Subcutaneous abdominal adipose tissue (tissue), 5 donors: Measurements from ENCODE around the gene DNAAF8.
A peak's percentile ranks its signal among the peaks of the same experiment; 100 is the strongest.

Experiments used
- H3K27ac ChIP-seq: one replicate; pipeline ENCODE4 v1.7.0; 2013; ENCODE audit warnings: low read depth, mild to moderate bottlenecking, inconsistent platforms, low read length, moderate library complexity
- H3K27me3 ChIP-seq, 5 donors: one replicate each; pipeline ENCODE4 v1.7.0; 2013; ENCODE audit warnings: low read length in 5 of 5, inconsistent platforms in 1 of 5; ENCODE audit not compliant: control insufficient read depth in 5 of 5, insufficient read depth in 4 of 5
- H3K36me3 ChIP-seq, 5 donors: one replicate each; pipeline ENCODE4 v1.7.0; 2013; ENCODE audit warnings: low read length in 5 of 5; ENCODE audit not compliant: control insufficient read depth in 5 of 5, insufficient read depth in 5 of 5
- H3K4me1 ChIP-seq, 5 donors: one replicate each; pipeline ENCODE4 v1.7.0; 2013; ENCODE audit warnings: low read length in 5 of 5, mild to moderate bottlenecking in 3 of 5, moderate library complexity in 1 of 5; ENCODE audit not compliant: control insufficient read depth in 5 of 5, insufficient read depth in 5 of 5
- H3K4me3 ChIP-seq, 5 donors: one replicate each; pipeline ENCODE4 v1.7.0; 2013; ENCODE audit warnings: low read length in 5 of 5, low read depth in 1 of 5
- H3K9ac ChIP-seq, 5 donors: one replicate each; pipeline ENCODE4 v1.7.0; 2013; ENCODE audit warnings: low read length in 5 of 5, mild to moderate bottlenecking in 4 of 5, moderate library complexity in 3 of 5
- H3K9me3 ChIP-seq, 5 donors: one replicate each; pipeline ENCODE4 v1.7.0; 2013; ENCODE audit warnings: low read length in 5 of 5; ENCODE audit not compliant: control insufficient read depth in 5 of 5
- donor health status: healthy.
- donor health status: healthy.
- donor health status: healthy.
- donor health status: healthy.
- donor health status: healthy.

The DNAAF8 gene

DNA sequence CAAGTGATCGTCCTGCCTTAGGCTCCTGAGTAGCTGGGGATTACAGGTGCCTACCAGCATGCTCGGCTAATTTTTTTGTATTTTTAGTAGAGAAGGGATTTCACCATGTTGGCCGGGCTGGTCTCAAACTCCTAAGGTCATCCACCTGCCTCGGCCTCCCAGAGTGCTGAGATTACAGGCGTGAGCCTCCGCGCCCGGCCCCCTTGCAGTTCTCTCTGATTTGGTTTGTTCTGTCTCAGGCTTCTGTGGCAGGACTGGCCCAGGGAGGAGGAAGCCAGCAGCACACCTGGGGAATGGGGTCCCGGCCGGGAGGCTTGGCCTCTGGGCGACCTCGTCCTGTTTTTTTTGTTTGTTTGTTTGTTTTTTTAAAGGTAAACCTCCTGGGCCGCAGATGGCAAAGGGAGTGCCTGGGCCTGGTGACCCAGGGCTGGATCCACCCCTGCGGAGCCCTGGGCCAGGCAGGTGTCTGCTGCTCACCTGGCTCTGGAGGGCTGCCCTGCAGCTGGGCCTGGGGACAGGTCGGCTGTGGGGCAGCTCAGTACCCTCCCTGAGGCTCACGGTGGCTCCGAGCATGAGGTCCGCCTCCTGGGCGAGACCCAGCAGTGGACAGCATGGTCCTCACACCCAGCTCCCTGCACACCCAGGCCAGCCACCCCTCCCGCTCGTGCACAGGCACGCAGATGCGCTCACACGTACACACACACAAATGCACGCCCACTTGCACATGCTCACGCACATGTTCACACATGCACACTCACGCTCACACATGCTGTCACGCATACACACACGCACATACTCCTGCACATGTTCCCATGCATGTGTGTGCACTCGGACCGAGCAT, 44.3 kb upstream of the DNAAF8 start:
- Histone ChIP-seq H3K9ac (no peak overlapping the region), H3K9me3 (no peaks in the 10 kb centered on the region), H3K36me3 (peaks cover 0 to 51% (median 42%) of the 10 kb centered on the region in 5 donors)

DNA sequence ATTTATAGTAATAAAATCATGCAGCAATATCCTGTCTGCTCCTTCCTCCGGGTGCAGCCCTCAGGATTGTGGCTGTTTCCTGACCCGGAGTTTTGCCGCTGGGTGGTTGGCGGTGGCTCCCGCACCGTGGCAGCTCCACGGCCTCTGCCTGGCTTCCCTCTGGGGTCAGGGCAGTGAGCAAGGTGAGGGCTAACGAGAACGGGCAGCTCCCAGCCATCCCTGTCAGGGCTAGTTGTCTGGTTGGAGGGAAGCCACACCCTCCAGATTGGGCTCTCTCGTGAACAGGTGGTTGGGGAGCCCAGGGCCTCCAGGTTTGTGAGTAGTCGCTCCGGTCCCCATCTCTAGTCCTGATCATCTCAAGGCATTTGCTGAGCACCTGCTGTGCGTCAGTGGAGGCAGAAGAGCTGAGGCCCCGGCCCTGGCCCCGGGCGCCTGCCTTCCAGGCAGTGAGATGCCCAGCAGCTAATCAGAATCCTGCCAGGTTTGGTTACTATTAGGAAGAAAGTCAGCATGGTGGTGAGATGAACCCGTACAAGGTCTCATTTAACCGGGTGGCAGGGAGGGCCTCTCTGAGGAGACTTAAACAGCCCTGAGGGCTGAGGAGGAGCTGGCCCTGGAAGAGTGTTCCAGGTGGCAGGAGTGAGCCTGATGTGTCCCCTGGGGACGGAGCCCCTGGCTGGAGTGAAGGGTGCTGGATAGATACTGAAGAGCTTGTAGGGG, 43.2 kb upstream of the DNAAF8 start:
- H3K4me3 ChIP-seq = no peak overlapping the region
- H3K4me1 ChIP-seq = peaks cover 3 to 56% (median 41%) of the 10 kb centered on the region in 5 donors
- no peak overlapping the region for H3K27ac ChIP-seq
- no peak overlapping the region for H3K9ac ChIP-seq
- H3K36me3 ChIP-seq = peaks cover 0 to 50% (median 38%) of the 10 kb centered on the region in 5 donors
- H3K27me3 ChIP-seq = no peaks in the 10 kb centered on the region
- no peaks in the 10 kb centered on the region for H3K9me3 ChIP-seq

More for the DNA sequence above, 44.3 kb upstream of the DNAAF8 start:
- no peak overlapping the region for H3K27ac ChIP-seq
- H3K27me3 ChIP-seq = no peaks in the 10 kb centered on the region
- H3K4me1 ChIP-seq = peaks cover 3 to 46% (median 30%) of the 10 kb centered on the region in 5 donors
- no peak overlapping the region for H3K4me3 ChIP-seq

DNA sequence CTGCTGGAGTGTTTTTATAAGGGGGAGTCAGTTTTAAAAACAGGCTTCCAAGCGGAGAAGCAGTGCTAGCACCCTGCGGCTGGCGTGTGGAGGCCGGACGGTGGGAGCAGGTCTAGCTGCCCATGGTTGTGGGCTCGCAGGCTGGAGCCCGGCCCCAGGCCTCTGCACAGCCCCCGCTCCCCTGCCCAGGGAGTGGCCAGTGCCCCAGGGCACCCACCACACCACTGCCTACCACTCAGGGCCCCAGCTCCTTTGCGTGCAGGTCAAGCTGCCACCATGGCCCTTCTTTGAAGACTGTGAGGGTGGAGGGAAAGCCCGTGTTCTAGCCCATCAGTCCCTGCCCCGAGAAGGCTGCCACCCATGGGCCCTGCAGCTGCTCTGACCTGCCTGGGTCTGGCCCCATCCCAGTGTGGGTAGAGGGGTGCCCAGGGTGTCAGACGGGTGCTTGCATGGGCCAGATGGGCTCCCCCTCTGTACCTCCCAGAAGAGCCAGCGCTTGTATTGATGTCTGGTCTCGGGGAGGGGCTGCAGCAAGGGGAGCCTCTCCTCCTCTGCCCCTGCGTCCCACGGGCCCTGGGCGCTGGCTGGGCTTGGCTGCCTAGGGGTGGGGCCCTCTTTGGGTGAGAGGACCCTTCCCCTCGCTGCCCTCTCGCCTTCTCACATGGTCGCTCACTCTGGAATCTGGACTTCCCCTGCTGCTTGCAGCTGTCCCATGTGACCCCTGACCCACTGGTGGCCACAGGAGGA, 42.5 kb upstream of the DNAAF8 start:
- Histone ChIP-seq H3K4me1 (peaks cover 3 to 64% (median 45%) of the 10 kb centered on the region in 5 donors), H3K36me3 (peaks cover 0 to 50% (median 33%) of the 10 kb centered on the region in 5 donors), H3K27ac (no peak overlapping the region), H3K4me3 (no peak overlapping the region), H3K9ac (no peak overlapping the region), H3K9me3 (no peaks in the 10 kb centered on the region), H3K27me3 (no peaks in the 10 kb centered on the region)

DNA sequence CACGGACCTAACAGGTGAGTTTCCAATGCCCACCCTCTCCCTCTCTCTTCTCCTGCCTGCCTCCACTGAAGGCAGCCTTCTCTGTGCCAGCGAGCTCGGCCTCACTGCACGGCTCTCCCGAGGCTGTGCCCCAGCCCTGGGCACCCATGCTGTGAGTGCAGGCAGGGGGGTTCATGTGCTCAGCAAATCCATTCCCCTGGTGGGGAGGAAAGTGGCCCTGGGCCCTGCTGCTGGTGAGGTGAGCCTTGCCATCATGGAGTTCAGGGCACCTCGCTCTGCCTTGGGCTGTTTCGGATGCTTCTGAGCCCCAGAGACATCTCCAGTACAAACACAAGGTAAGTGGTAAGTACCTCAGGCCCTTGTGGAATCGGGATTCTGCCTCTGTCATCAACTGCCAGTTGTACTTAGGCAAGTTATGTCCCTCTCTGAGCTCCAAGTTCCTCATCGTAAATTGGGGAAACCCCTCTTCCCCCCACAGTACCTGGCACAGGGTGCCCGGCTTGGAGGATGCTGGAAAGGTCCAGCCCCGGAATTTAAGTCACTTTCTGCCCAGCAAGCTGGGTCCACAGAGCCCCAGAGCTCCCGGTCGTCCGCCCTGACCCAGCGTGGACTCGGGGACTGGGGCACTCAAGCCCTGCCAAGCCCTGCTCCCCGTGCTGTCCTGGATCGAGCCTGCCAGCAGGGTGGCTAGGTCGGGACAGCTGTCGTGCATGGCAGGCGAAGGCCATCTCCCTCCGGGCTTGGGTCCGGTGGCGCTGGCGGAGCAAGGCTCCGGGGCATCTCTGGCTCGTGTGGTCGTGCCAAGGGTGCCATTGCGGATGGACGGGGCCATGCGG, 41.7 kb upstream of the DNAAF8 start:
- peak overlapping the region in 4 of 5 donors; percentile 11 to 61 (median 40) for H3K9ac ChIP-seq
- H3K36me3 ChIP-seq = peaks cover 0 to 51% (median 37%) of the 10 kb centered on the region in 5 donors
- no peaks in the 10 kb centered on the region for H3K27me3 ChIP-seq
- H3K27ac ChIP-seq = no peak overlapping the region
- no peaks in the 10 kb centered on the region for H3K9me3 ChIP-seq
- H3K4me1 ChIP-seq = peaks cover 3 to 64% (median 45%) of the 10 kb centered on the region in 5 donors
- H3K4me3 ChIP-seq = peak overlapping the region; percentile 7 to 94 (median 68)

DNA sequence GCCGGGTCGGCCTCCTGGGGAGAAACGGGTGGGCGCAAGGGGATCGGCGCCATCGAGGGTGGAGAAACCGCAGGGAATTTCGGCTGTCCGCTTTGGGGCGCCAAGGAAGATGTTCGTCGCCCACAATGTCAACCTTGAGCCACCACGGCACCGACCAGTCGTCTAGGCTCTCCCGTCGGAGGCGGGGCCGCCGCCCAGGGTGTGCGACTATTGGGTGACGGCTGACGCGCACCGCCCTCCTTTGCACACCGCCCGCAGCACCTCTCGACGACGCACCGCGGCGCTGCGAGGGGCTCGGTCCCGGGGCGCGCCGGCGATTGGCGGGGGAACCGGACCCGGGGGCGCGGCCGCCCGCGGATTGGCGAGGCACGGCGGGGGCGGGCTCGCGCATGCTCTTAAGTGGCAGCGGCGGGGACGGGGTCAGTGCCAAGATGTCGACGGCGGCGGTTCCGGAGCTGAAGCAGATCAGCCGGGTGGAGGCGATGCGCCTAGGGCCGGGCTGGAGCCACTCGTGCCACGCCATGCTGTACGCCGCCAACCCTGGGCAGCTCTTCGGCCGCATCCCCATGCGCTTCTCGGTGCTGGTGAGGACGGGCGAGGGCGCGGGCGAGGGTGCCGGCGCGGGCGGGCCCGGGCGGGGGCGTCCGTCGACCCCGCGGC, 40.9 kb upstream of the DNAAF8 start, which contains the start of gene NUDT16L1:
Gene NUDT16L1, plus strand, starts transcription at position 267 of the 660 bp plus-strand sequence. Its CDS starts 165 bp downstream, at position 432.
- Histone ChIP-seq H3K9me3 (no peaks in the 10 kb centered on the region), H3K4me1 (peaks cover 3 to 58% (median 40%) of the 10 kb centered on the region in 5 donors), H3K36me3 (peaks cover 0 to 51% (median 38%) of the 10 kb centered on the region in 5 donors), H3K9ac (peak within 1 kb of the TSS in 4 of 5 donors; percentile 46 to 78 (median 64)), H3K27me3 (no peaks in the 10 kb centered on the region), H3K4me3 (peak within 1 kb of the TSS; percentile 7 to 96 (median 92)), H3K27ac (peak within 1 kb of the TSS; percentile 41)

DNA sequence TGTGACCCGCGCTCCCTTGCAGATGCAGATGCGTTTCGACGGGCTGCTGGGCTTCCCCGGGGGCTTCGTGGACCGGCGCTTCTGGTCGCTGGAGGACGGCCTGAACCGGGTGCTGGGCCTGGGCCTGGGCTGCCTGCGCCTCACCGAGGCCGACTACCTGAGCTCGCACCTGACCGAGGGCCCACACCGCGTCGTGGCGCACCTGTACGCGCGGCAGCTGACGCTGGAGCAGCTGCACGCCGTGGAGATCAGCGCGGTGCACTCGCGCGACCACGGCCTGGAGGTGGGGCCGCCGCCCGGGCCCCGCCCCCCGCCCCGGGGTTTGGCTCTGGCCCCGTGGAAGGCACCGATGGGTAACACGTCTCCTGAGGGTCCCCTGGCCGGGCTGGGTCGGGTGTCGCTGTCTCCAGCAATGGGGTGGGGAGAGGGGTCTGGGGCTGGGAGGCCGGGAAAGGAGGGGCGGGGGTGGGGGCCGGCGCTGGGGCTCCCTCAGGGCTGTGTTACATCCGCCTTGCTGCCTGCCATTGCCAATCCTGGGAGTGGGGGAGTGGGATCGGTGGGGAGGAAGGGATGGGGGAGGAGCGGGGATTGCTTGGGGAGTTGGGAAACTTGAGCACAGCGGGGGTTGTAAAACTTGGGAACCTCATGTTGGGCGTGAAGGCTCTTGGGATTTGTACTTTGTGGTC, 40.2 kb upstream of the DNAAF8 start:
- peaks cover 0 to 51% (median 39%) of the 10 kb centered on the region in 5 donors for H3K36me3 ChIP-seq
- H3K4me1 ChIP-seq = peaks cover 3 to 55% (median 40%) of the 10 kb centered on the region in 5 donors
- peak overlapping the region in 4 of 5 donors; percentile 71 to 96 (median 93) for H3K4me3 ChIP-seq
- H3K27me3 ChIP-seq = no peaks in the 10 kb centered on the region
- peak overlapping the region; percentile 41 for H3K27ac ChIP-seq
- peak overlapping the region in 4 of 5 donors; percentile 46 to 78 (median 64) for H3K9ac ChIP-seq
- H3K9me3 ChIP-seq = no peaks in the 10 kb centered on the region

DNA sequence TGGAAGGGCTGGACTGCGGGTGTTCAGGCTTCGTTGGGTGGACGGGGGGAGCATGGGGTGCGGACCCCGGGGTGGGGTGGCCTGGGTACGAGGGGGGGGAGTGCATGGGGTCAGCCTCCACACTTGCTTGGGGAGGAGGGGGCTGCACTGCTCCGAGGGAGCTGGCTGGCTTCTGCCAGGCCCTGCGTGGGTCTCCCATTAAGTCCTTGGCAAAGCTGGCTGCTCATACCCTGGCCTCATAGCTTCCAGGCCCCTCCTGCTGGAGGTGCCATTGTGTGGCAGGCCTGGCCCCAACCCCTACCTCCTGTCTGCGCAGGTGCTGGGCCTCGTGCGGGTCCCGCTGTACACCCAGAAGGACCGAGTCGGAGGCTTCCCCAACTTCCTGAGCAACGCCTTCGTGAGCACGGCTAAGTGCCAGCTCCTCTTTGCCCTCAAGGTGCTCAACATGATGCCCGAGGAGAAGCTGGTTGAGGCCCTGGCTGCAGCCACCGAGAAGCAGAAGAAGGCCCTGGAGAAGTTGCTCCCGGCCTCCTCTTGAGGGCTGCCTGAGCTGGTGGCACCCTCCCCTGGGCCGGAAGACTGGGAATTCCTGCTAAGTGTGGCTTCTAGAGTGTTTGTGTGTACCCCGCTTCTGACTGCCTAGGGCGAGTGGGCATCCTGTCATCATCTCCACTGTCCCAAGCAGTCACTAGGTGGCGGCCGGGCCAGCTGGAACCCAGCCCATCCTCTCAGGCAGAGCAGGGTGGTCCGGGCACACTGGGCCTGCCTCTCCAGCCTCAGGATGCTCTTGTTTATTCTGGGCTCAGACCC, 39.5 kb upstream of the DNAAF8 start:
- no peaks in the 10 kb centered on the region for H3K9me3 ChIP-seq
- peaks cover 0 to 55% (median 42%) of the 10 kb centered on the region in 5 donors for H3K36me3 ChIP-seq
- H3K27me3 ChIP-seq = no peaks in the 10 kb centered on the region
- peak overlapping the region in 2 of 5 donors; percentile 92 to 94 for H3K4me3 ChIP-seq
- peaks cover 3 to 55% (median 40%) of the 10 kb centered on the region in 5 donors for H3K4me1 ChIP-seq
- peak overlapping the region in 1 of 5 donors; percentile 47 for H3K9ac ChIP-seq
- H3K27ac ChIP-seq = no peak overlapping the region
